ENCODE measurements around the gene CCL4.
A peak's percentile ranks its signal among the peaks of the same experiment; 100 is the strongest.

Gene CCL4

DNA sequence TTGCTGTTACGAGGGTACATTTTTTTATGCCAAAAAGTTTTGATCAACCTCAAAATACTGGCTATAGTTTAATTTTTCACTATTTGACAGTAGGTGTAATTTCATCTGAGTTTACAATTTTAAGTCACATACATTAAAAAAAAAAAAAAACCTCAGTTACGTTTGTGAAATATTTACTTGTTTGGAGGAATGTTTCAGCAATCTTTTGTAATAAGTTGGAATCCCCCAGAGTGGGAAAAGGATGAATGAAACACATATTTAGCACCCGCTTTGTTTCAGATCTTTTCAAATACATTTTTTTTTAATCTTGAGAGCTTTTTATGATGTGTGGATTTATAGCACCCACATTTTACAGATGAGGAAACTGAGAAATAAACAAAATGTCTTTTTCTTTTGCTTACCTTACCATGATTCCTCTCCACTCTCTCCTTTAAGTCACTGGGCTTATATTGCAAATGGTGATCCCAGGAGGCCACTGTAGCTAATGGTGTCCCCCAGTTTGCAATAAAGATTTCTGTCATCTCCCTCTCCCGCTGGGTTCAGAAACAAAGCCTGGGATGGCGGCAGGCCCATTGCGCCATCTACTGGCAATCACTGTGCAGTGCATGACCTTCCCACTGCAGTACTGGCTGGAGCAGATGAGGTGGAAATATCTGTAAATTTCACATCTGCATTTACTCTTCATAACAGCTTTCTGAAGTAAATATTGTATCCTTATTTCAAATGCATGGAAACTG lies 45.1 kb downstream of the CCL4 start:
- DNase-seq, result peak; percentile 88

DNA sequence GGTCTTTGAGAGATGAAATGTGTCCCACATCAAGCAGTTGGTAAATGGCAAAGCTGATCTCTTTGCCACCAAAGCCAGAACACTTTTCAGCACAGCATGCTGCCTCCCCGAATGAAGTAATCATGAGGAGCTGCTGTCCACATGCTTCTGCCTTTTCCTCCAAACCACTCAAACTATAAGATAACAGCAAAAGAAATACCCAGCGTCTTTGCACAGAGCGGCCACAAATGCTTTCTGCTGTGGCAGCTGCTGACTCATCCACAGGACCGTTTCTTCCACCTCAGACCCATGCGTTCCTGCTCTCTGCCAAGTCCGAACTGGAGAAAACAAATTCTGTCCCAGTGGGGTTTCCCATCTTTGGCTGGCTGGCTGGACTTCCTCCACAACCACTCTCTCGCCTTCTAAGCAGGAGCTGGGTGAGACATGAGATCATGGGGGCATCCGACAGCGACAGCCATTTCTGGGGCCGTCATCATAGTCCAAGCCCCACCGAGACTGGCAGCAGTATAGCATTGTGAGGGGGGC lies 45.7 kb downstream of the CCL4 start:
- peak; percentile 7 for DNase-seq

DNA sequence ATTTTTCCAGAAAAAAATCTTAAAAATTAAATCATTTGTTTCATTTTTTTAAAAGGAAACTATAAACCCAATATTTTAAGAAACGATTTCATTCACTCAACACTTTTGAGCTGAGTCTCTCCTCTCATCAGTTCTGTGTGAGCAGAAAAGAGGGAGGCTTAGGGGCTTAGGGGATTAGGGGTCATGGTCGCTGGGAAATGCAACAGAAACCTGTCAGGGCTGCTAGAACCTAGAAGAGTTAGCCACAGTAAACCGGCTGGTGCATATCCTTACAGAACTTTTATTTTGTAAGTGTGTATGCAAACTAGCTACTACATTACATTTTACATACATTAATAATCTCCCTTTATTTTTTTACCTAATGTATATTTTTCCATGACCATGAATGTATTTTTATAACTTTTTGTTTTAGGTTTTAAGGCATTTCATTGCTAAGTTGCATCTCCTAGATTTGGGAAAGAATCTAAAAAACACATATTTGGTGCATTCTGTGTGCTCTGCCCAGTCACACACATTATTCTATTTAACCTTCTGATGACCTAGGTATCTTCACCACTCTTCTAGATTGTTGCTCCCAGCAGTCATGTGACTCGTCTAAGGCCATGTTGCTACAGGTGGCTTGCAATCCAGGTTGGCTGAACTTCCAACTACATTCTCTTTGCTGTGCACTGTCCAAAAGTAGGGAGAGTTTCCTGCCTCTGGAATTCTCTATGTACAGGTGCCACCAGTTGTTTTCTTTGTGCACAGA lies 48.4 kb downstream of the CCL4 start:
- DNase-seq, result no peak

DNA sequence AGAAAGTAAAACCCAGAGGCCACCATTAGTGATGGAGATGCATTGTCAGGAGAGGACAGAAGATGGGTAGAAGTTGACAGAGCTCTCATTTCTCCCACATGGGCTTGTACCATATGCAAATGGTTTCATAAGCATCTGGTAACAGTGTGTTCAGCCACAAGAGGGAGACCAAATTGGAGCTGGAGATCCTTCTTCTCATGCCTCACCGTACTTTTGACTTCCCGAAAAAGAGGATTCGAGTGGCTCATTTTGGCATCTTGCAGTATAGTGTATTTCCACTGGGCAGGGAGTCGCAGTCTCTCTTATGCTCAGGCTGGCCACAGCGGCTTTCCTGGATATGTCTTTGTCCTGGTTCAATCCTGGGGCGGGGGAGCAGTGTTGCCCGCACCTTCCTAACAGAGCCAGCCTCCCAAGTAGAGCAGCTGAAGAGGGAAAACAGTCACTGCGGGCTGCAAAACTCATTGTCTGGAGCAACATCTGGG lies 49.1 kb downstream of the CCL4 start:
- DNase-seq, result no peak

DNA sequence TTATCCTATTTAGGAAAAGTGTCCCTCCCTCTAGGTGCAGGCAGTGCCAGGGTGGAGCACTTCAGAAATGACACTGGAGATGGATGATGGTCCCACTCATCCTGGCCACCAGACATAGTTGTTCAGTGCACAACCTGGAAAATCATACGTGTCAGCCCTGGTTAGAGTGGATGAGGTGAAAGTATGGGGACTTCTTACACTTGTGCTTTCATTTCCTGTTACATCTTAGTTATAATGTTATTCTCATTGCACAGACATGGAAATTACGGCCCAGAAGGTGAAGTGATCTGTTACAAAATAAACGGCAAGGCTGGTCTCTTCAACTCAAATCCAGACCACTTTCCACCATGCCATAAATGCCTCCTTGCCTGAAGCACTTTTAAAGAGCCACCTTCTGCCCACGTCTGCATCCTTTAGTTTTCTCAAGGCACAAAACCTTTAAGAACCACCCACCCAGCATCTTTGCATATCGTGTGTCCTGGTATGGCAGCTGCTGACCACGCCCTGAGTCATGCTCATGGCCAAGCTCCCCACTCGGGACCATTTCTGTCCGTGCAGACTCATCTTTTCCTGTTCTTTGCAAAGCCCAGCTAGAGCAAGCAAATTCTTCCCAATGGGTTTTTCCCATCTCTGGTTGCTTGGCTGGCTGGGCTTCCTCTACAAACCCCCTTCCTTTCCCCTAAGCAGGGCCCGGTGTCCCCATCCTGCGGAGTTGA lies 50.4 kb downstream of the CCL4 start:
- DNase-seq, result no peak
